ENCODE results near the gene ITGA7.
A peak's percentile ranks its signal among the peaks of the same experiment; 100 is the strongest.

ITGA7 gene

GRCh38 chr12:55724226-55724939 is 16.7 kb upstream of the ITGA7 start:
- Histone ChIP-seq H3K36me3 (ENCODE audit: control insufficient read depth in 2 of 2, insufficient read depth in 2 of 2, low read length in 2 of 2) (peaks cover 29 to 37% of the 10 kb centered on the region in 2 donors), H3K4me3 (ENCODE audit: low read length in 2 of 2) (no peak overlapping the region), H3K27ac (ENCODE audit: low read depth in 2 of 2, low read length in 2 of 2) (peak overlapping the region in 1 of 2 donors; percentile 32), H3K4me1 (ENCODE audit: control insufficient read depth in 2 of 2, insufficient read depth in 2 of 2, low read length in 2 of 2) (peaks cover 52 to 64% of the 10 kb centered on the region in 2 donors), H3K9ac (ENCODE audit: low read depth in 1 of 2, low read length in 2 of 2) (peak overlapping the region in 1 of 2 donors; percentile 14), H3K9me3 (ENCODE audit: control insufficient read depth in 2 of 2, low read length in 2 of 2) (no peaks in the 10 kb centered on the region), H3K27me3 (ENCODE audit: control insufficient read depth in 2 of 2, insufficient read depth in 2 of 2, low read length in 2 of 2) (no peaks in the 10 kb centered on the region)

- Histone ChIP-seq H3K4me3 (ENCODE audit: low read length in 2 of 2) (no peak overlapping the region), H3K27me3 (ENCODE audit: control insufficient read depth in 2 of 2, insufficient read depth in 2 of 2, low read length in 2 of 2) (no peaks in the 10 kb centered on the region), H3K9me3 (ENCODE audit: control insufficient read depth in 2 of 2, low read length in 2 of 2) (no peaks in the 10 kb centered on the region), H3K4me1 (ENCODE audit: control insufficient read depth in 2 of 2, insufficient read depth in 2 of 2, low read length in 2 of 2) (peaks cover 58 to 70% of the 10 kb centered on the region in 2 donors), H3K9ac (ENCODE audit: low read depth in 1 of 2, low read length in 2 of 2) (peak overlapping the region in 1 of 2 donors; percentile 14), H3K27ac (ENCODE audit: low read depth in 2 of 2, low read length in 2 of 2) (peak overlapping the region in 1 of 2 donors; percentile 17), H3K36me3 (ENCODE audit: control insufficient read depth in 2 of 2, insufficient read depth in 2 of 2, low read length in 2 of 2) (peaks cover 29 to 37% of the 10 kb centered on the region in 2 donors)
Observed at GRCh38 chr12:55723516-55724225, 16.0 kb upstream of the ITGA7 start.

- Histone ChIP-seq H3K36me3 (ENCODE audit: control insufficient read depth in 2 of 2, insufficient read depth in 2 of 2, low read length in 2 of 2) (peaks cover 29 to 37% of the 10 kb centered on the region in 2 donors), H3K4me1 (ENCODE audit: control insufficient read depth in 2 of 2, insufficient read depth in 2 of 2, low read length in 2 of 2) (peaks cover 65 to 77% of the 10 kb centered on the region in 2 donors), H3K27ac (ENCODE audit: low read depth in 2 of 2, low read length in 2 of 2) (no peak overlapping the region)
Observed at GRCh38 chr12:55722948-55723347, 15.2 kb upstream of the ITGA7 start.

GRCh38 chr12:55721601-55722213 is 14.0 kb upstream of the ITGA7 start:
- Histone ChIP-seq H3K4me1 (ENCODE audit: control insufficient read depth in 2 of 2, insufficient read depth in 2 of 2, low read length in 2 of 2) (peaks cover 65 to 77% of the 10 kb centered on the region in 2 donors), H3K9me3 (ENCODE audit: control insufficient read depth in 2 of 2, low read length in 2 of 2) (no peaks in the 10 kb centered on the region), H3K36me3 (ENCODE audit: control insufficient read depth in 2 of 2, insufficient read depth in 2 of 2, low read length in 2 of 2) (peaks cover 27 to 36% of the 10 kb centered on the region in 2 donors), H3K27me3 (ENCODE audit: control insufficient read depth in 2 of 2, insufficient read depth in 2 of 2, low read length in 2 of 2) (no peaks in the 10 kb centered on the region), H3K27ac (ENCODE audit: low read depth in 2 of 2, low read length in 2 of 2) (peak overlapping the region; percentile 85 to 93), H3K9ac (ENCODE audit: low read depth in 1 of 2, low read length in 2 of 2) (peak overlapping the region; percentile 28 to 51), H3K4me3 (ENCODE audit: low read length in 2 of 2) (peak overlapping the region in 1 of 2 donors; percentile 49)

More at GRCh38 chr12:55722948-55723347, 15.2 kb upstream of the ITGA7 start:
- Histone ChIP-seq H3K9me3 (ENCODE audit: control insufficient read depth in 2 of 2, low read length in 2 of 2) (no peaks in the 10 kb centered on the region), H3K27me3 (ENCODE audit: control insufficient read depth in 2 of 2, insufficient read depth in 2 of 2, low read length in 2 of 2) (no peaks in the 10 kb centered on the region), H3K4me3 (ENCODE audit: low read length in 2 of 2) (peak overlapping the region in 1 of 2 donors; percentile 20), H3K9ac (ENCODE audit: low read depth in 1 of 2, low read length in 2 of 2) (no peak overlapping the region)

GRCh38 chr12:55720894-55721444 is 13.3 kb upstream of the ITGA7 start:
- Histone ChIP-seq H3K4me1 (ENCODE audit: control insufficient read depth in 2 of 2, insufficient read depth in 2 of 2, low read length in 2 of 2) (peaks cover 65 to 77% of the 10 kb centered on the region in 2 donors), H3K9me3 (ENCODE audit: control insufficient read depth in 2 of 2, low read length in 2 of 2) (no peaks in the 10 kb centered on the region), H3K4me3 (ENCODE audit: low read length in 2 of 2) (peak overlapping the region; percentile 54 to 76), H3K27ac (ENCODE audit: low read depth in 2 of 2, low read length in 2 of 2) (peak overlapping the region; percentile 85 to 93), H3K27me3 (ENCODE audit: control insufficient read depth in 2 of 2, insufficient read depth in 2 of 2, low read length in 2 of 2) (no peaks in the 10 kb centered on the region), H3K9ac (ENCODE audit: low read depth in 1 of 2, low read length in 2 of 2) (peak overlapping the region; percentile 51 to 79), H3K36me3 (ENCODE audit: control insufficient read depth in 2 of 2, insufficient read depth in 2 of 2, low read length in 2 of 2) (peaks cover 23 to 30% of the 10 kb centered on the region in 2 donors)

DNA sequence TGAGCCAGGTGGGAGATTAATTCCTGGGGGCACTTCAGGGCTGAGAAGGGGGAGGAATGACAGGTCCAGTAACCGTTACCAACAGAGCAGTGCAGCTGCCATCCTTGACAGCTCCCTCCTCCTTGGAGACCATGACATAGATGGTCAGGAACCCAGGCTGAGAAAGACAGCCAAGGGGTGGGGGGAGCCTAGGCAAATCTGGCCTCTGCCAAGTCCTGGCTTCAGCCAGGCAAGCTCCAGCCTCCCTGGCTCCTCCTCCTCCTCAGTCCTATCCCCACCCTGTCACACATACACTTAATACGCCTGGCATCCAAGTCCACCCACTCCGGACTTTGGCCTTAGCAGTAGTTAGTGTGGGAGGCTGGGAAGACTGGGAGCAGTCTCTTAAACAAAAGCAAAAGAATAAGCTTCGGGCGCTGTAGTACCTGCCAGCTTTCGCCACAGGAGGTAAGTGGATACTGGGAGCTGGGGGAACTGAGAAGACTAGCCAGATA is 12.4 kb upstream of the ITGA7 start, which contains the start of gene RDH5:
RDH5 (plus strand) TSS at position 323 of the 494 bp plus-strand sequence. CDS start 792 bp downstream, outside the sequence.
- Histone ChIP-seq H3K36me3 (ENCODE audit: control insufficient read depth in 2 of 2, insufficient read depth in 2 of 2, low read length in 2 of 2) (peaks cover 16 to 22% of the 10 kb centered on the region in 2 donors), H3K27me3 (ENCODE audit: control insufficient read depth in 2 of 2, insufficient read depth in 2 of 2, low read length in 2 of 2) (no peaks in the 10 kb centered on the region), H3K4me1 (ENCODE audit: control insufficient read depth in 2 of 2, insufficient read depth in 2 of 2, low read length in 2 of 2) (peaks cover 71 to 82% of the 10 kb centered on the region in 2 donors), H3K9me3 (ENCODE audit: control insufficient read depth in 2 of 2, low read length in 2 of 2) (no peaks in the 10 kb centered on the region), H3K4me3 (ENCODE audit: low read length in 2 of 2) (peak within 1 kb of the TSS; percentile 54 to 76), H3K27ac (ENCODE audit: low read depth in 2 of 2, low read length in 2 of 2) (peak within 1 kb of the TSS; percentile 85 to 93), H3K9ac (ENCODE audit: low read depth in 1 of 2, low read length in 2 of 2) (peak within 1 kb of the TSS; percentile 51 to 79)

DNA sequence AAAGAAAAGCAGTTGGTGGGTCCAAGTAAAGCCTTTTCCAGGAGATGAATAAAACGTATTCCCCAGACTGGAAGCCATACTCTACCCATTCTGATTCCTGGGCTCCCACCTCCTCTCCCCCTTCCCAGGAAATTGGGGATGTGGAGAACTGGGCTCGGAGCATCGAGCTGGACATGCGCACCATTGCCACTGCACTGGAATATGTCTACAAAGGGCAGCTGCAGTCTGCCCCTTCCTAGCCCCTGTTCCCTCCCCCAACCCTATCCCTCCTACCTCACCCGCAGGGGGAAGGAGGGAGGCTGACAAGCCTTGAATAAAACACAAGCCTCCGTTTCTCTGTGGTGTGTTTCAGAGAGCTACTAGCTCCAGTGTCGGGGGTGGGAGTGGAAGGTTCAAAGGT is 11.7 kb upstream of the ITGA7 start:
- Histone ChIP-seq H3K9me3 (ENCODE audit: control insufficient read depth in 2 of 2, low read length in 2 of 2) (no peaks in the 10 kb centered on the region), H3K27me3 (ENCODE audit: control insufficient read depth in 2 of 2, insufficient read depth in 2 of 2, low read length in 2 of 2) (no peaks in the 10 kb centered on the region), H3K27ac (ENCODE audit: low read depth in 2 of 2, low read length in 2 of 2) (peak overlapping the region; percentile 85 to 93), H3K36me3 (ENCODE audit: control insufficient read depth in 2 of 2, insufficient read depth in 2 of 2, low read length in 2 of 2) (peaks cover 8 to 15% of the 10 kb centered on the region in 2 donors), H3K9ac (ENCODE audit: low read depth in 1 of 2, low read length in 2 of 2) (peak overlapping the region; percentile 14 to 52), H3K4me1 (ENCODE audit: control insufficient read depth in 2 of 2, insufficient read depth in 2 of 2, low read length in 2 of 2) (peaks cover 64 to 76% of the 10 kb centered on the region in 2 donors), H3K4me3 (ENCODE audit: low read length in 2 of 2) (no peak overlapping the region)

- peak overlapping the region; percentile 26 to 95 for H3K27ac ChIP-seq (ENCODE audit: low read depth in 2 of 2, low read length in 2 of 2)
- peak overlapping the region in 1 of 2 donors; percentile 19 for H3K9ac ChIP-seq (ENCODE audit: low read depth in 1 of 2, low read length in 2 of 2)
- H3K4me3 ChIP-seq (ENCODE audit: low read length in 2 of 2): no peak overlapping the region
Observed at GRCh38 chr12:55718624-55719275, 11.0 kb upstream of the ITGA7 start.

GRCh38 chr12:55718015-55718414 is 10.3 kb upstream of the ITGA7 start:
- Histone ChIP-seq H3K36me3 (ENCODE audit: control insufficient read depth in 2 of 2, insufficient read depth in 2 of 2, low read length in 2 of 2) (peaks cover 0 to 4% of the 10 kb centered on the region in 2 donors), H3K27me3 (ENCODE audit: control insufficient read depth in 2 of 2, insufficient read depth in 2 of 2, low read length in 2 of 2) (no peaks in the 10 kb centered on the region), H3K4me3 (ENCODE audit: low read length in 2 of 2) (peak overlapping the region in 1 of 2 donors; percentile 85), H3K9me3 (ENCODE audit: control insufficient read depth in 2 of 2, low read length in 2 of 2) (no peaks in the 10 kb centered on the region), H3K4me1 (ENCODE audit: control insufficient read depth in 2 of 2, insufficient read depth in 2 of 2, low read length in 2 of 2) (peaks cover 55 to 64% of the 10 kb centered on the region in 2 donors), H3K27ac (ENCODE audit: low read depth in 2 of 2, low read length in 2 of 2) (peak overlapping the region; percentile 95), H3K9ac (ENCODE audit: low read depth in 1 of 2, low read length in 2 of 2) (no peak overlapping the region)

More at GRCh38 chr12:55718624-55719275, 11.0 kb upstream of the ITGA7 start:
- Histone ChIP-seq H3K9me3 (ENCODE audit: control insufficient read depth in 2 of 2, low read length in 2 of 2) (no peaks in the 10 kb centered on the region), H3K4me1 (ENCODE audit: control insufficient read depth in 2 of 2, insufficient read depth in 2 of 2, low read length in 2 of 2) (peaks cover 58 to 70% of the 10 kb centered on the region in 2 donors), H3K36me3 (ENCODE audit: control insufficient read depth in 2 of 2, insufficient read depth in 2 of 2, low read length in 2 of 2) (peaks cover 4 to 9% of the 10 kb centered on the region in 2 donors), H3K27me3 (ENCODE audit: control insufficient read depth in 2 of 2, insufficient read depth in 2 of 2, low read length in 2 of 2) (no peaks in the 10 kb centered on the region)

Data from mucosa of rectum (tissue), 2 donors.